OCI-LY3 (cell line): ENCODE results near the gene SHLD3.

Experiments used
- H2AFZ ChIP-seq: fragments of 200-600, 300-600 bp; shearing (Covaris generic); 2 replicates; pipeline ENCODE4 v1.6.0; 2014; ENCODE audit warnings: antibody characterized with exemption, low read depth, low read length
- H3K27ac ChIP-seq: fragments of 200-600, 300-600 bp; sonication (generic); 2 replicates; pipeline ENCODE4 v1.5.1; 2014; ENCODE audit warnings: mild to moderate bottlenecking, low read length, moderate library complexity, mixed read lengths
- H3K27me3 ChIP-seq: fragments of 200-600, 300-600 bp; sonication (generic); 2 replicates; pipeline ENCODE4 v1.6.1; 2014; ENCODE audit warnings: low read depth, low read length, mixed read lengths
- H3K36me3 ChIP-seq: fragments of 200-600, 300-600 bp; sonication (generic); replicated peaks from 2 replicates; pipeline ENCODE3; 2014; ENCODE audit warnings: low read depth, low read length, mixed read lengths
- H3K4me1 ChIP-seq: fragments of 300-600, 200-600 bp; sonication (generic); 2 replicates; pipeline ENCODE4 v1.6.1; 2014; ENCODE audit warnings: low read length, mixed read lengths
- H3K4me2 ChIP-seq: fragments of 200-600, 300-600 bp; sonication (generic); 2 replicates; pipeline ENCODE4 v1.6.1; 2014; ENCODE audit warnings: low read length, mixed read lengths
- H3K4me3 ChIP-seq: fragments of 300-600, 200-600 bp; sonication (generic); 2 replicates; pipeline ENCODE4 v1.5.1; 2014; ENCODE audit warnings: antibody characterized with exemption, mild to moderate bottlenecking, low read length, moderate library complexity
- H3K79me2 ChIP-seq: fragments of 300-600, 200-600 bp; shearing (Covaris generic); 2 replicates; pipeline ENCODE4 v1.6.1; 2014; ENCODE audit warnings: mild to moderate bottlenecking, low read length, mixed read lengths
- H3K9ac ChIP-seq: fragments of 300-600, 200-600 bp; shearing (Covaris generic); 2 replicates; pipeline ENCODE4 v1.6.0; 2014; ENCODE audit warnings: mild to moderate bottlenecking, low read length, moderate library complexity
- H3K9me3 ChIP-seq: fragments of 200-600, 300-600 bp; shearing (Covaris generic); 2 replicates; pipeline ENCODE4 v1.6.1; 2014; ENCODE audit warnings: low read length, mixed read lengths; ENCODE audit not compliant: insufficient read depth
- H4K20me1 ChIP-seq: fragments of 200-600, 300-600 bp; sonication (generic); 2 replicates; pipeline ENCODE4 v1.6.1; 2016; ENCODE audit warnings: low read length, mixed read lengths; ENCODE audit not compliant: insufficient read depth
- EZH2phosphoT487 ChIP-seq: fragments of 200-600 bp; shearing (Covaris generic); IDR thresholded peaks from 2 replicates; pipeline ENCODE4 v1.6.1; 2018; ENCODE audit warnings: antibody characterized with exemption, mixed run types, low read depth
- TF ChIP-seq, protein P1 (sequence below): fragments of 200-600, 300-600 bp; sonication (generic); IDR thresholded peaks from 2 replicates; pipeline ENCODE4 v1.5.1; 2014; ENCODE audit warnings: antibody characterized with exemption, low read length, low read depth

Gene SHLD3

DNA sequence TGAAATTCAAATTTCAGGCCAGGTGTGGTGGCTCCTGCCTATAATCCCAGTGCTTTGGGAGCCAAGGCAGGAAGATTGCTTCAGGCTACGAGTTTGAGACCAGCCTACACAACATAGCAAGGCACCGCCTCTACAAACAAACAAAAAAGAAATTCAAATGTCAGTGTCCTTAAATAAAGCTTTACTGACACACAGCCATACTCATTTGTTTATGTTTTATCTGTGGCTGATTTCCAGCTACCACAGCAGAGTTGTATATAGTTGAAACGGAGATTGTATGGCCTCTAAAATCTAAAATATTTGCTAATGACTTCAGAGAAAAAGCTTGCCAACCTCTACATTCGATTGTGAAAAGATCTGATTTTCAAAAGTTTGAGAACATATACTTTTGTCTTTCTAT lies 15.4 kb downstream of the SHLD3 start:
- Histone ChIP-seq H2AFZ (no peak overlapping the region), H3K36me3 (no peaks in the 10 kb centered on the region), H3K27ac (no peak overlapping the region), H3K9me3 (no peaks in the 10 kb centered on the region), H3K27me3 (no peaks in the 10 kb centered on the region), H3K79me2 (no peaks in the 10 kb centered on the region), H3K4me1 (no peaks in the 10 kb centered on the region), H3K4me2 (no peak overlapping the region), H3K9ac (no peak overlapping the region), H3K4me3 (no peak overlapping the region), H4K20me1 (no peaks in the 10 kb centered on the region)
- no peak for TF ChIP-seq EZH2phosphoT487
- TF ChIP-seq, protein P1, sequence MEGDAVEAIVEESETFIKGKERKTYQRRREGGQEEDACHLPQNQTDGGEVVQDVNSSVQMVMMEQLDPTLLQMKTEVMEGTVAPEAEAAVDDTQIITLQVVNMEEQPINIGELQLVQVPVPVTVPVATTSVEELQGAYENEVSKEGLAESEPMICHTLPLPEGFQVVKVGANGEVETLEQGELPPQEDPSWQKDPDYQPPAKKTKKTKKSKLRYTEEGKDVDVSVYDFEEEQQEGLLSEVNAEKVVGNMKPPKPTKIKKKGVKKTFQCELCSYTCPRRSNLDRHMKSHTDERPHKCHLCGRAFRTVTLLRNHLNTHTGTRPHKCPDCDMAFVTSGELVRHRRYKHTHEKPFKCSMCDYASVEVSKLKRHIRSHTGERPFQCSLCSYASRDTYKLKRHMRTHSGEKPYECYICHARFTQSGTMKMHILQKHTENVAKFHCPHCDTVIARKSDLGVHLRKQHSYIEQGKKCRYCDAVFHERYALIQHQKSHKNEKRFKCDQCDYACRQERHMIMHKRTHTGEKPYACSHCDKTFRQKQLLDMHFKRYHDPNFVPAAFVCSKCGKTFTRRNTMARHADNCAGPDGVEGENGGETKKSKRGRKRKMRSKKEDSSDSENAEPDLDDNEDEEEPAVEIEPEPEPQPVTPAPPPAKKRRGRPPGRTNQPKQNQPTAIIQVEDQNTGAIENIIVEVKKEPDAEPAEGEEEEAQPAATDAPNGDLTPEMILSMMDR, result no peak

DNA sequence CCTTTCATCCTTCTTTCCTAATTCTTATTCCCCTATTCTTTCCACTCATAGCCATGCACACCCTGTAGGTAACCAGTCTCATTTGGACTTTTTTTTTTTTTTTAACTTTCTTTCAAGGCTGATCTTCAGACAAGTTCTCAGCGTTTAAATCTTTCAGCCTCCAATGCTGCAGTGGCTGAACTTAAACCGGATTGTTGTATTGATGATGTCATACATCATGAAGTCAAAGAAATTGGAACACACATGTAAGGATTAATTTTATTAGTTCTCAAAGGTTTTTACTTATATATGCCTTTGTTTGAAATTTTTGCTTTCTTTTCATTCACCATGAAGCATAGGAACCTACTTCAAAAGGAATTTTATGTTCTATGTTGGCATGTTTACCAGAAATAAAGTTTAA lies 22.1 kb downstream of the SHLD3 start:
- H3K9me3 ChIP-seq, result no peaks in the 10 kb centered on the region
- no peaks in the 10 kb centered on the region for H3K4me1 ChIP-seq
- no peaks in the 10 kb centered on the region for H3K79me2 ChIP-seq
- no peak overlapping the region for H2AFZ ChIP-seq
- H3K4me3 ChIP-seq, result no peak overlapping the region
- no peaks in the 10 kb centered on the region for H4K20me1 ChIP-seq
- H3K27me3 ChIP-seq, result no peaks in the 10 kb centered on the region
- no peaks in the 10 kb centered on the region for H3K36me3 ChIP-seq
- no peak for TF ChIP-seq EZH2phosphoT487
- TF ChIP-seq, protein P1, result no peak
- H3K4me2 ChIP-seq, result no peak overlapping the region
- H3K9ac ChIP-seq, result no peak overlapping the region
- no peak overlapping the region for H3K27ac ChIP-seq

DNA sequence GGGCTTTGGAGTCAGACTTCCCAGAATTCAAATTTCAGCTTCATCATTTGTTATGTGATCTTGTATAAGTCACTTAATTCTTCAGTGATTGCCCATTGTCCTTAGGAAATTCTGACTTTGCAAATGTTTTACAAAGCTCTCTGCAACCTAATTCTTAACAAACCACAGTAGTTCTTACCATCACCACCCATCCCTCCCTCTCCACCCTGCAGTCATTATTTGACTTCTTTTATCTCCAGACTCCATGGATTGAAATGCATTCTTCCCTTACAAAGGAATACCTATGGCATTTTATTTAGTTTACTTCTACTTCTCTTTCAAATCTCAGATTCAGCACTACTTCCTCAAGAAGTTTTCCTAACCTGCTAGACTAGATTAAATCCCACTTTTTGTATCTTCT lies 23.1 kb downstream of the SHLD3 start:
- H3K4me2 ChIP-seq, result no peak overlapping the region
- TF ChIP-seq, protein P1, result no peak
- no peak for TF ChIP-seq EZH2phosphoT487

DNA sequence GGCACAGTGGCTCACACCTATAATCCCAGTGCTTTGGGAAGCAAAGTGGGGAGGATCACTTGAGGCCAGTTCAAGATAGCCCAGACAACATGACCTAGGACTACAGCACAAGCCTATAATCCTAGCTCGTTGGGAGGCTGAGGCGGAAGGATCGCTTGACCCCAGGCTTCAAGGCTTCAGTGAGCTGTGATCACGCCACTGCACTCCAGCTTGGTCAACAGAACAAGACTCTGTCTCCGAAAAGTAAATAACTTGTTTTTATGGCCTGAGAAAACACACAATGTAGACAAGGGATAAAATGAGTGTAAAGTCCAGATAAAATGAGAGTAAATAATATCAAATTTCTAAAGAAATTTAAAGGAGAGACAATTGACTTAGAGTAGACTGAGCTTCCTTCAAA lies 26.3 kb downstream of the SHLD3 start:
- no peak overlapping the region for H3K27ac ChIP-seq
- TF ChIP-seq EZH2phosphoT487, result no peak
- TF ChIP-seq, protein P1, result no peak

More for the DNA sequence above, 23.1 kb downstream of the SHLD3 start:
- H3K4me3 ChIP-seq, result no peak overlapping the region
- H2AFZ ChIP-seq, result no peak overlapping the region
- H3K27ac ChIP-seq, result no peak overlapping the region
- no peaks in the 10 kb centered on the region for H4K20me1 ChIP-seq
- no peaks in the 10 kb centered on the region for H3K36me3 ChIP-seq
- no peaks in the 10 kb centered on the region for H3K79me2 ChIP-seq
- no peaks in the 10 kb centered on the region for H3K4me1 ChIP-seq
- no peaks in the 10 kb centered on the region for H3K9me3 ChIP-seq
- no peak overlapping the region for H3K9ac ChIP-seq
- no peaks in the 10 kb centered on the region for H3K27me3 ChIP-seq

More for the DNA sequence above, 26.3 kb downstream of the SHLD3 start:
- Histone ChIP-seq H3K79me2 (no peaks in the 10 kb centered on the region), H3K4me1 (no peaks in the 10 kb centered on the region), H3K4me3 (no peak overlapping the region), H3K36me3 (no peaks in the 10 kb centered on the region), H2AFZ (no peak overlapping the region), H4K20me1 (no peaks in the 10 kb centered on the region), H3K27me3 (no peaks in the 10 kb centered on the region), H3K9ac (no peak overlapping the region), H3K9me3 (no peaks in the 10 kb centered on the region), H3K4me2 (no peak overlapping the region)
